Measurements from ENCODE around the gene SH3TC1.

The SH3TC1 gene

DNA sequence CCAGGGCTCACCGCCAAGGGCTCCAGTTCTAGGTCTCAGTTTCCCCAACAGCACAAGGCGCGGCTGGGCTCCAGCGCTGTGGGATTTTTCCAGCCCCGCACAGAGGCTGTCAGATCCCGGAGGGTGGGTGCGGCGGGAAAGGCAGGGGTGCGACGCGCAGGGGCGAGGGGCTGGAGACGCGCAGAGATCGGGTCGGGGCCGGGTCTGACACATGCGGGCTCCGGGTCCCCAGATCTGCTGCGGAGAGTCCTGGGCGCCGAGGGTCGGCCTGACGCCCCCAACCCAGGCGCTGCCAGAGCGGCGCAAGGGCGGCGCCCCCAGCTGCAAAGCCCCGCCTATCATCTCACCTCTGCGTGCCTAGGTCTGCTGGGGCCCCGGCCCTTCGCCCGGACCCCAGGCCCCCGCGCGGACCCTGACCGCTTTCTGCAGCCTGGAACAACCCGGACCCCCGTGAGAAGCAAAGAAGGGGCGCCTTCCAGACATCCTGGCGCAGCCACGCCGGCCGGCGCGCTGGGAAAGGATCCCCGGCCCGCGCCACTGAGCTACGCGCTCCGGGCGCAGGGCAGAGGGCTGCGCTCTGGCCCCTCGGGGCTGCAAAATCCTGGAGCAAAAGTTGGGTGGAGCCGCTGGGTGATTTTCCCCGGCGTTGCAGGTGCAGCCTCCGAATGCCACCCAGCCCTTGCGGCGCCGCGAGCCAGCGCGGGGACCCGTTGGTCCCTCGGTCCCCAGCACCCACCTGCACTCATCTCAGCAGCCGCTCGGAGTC is 41.0 kb upstream of the SH3TC1 start:
- H3K4me1 ChIP-seq (ENCODE audit: control insufficient read depth, insufficient read depth, low read length), result peaks cover 2% of the 10 kb centered on the region
- no peaks in the 10 kb centered on the region for H3K36me3 ChIP-seq (ENCODE audit: control insufficient read depth, insufficient read depth, low read length)
- no peaks in the 10 kb centered on the region for H3K9me3 ChIP-seq (ENCODE audit: control insufficient read depth, insufficient read depth, low read length)
- H3K4me3 ChIP-seq (ENCODE audit: low read depth, low read length), result peak overlapping the region; percentile 67
- peaks cover 28% of the 10 kb centered on the region for H3K27me3 ChIP-seq (ENCODE audit: control insufficient read depth, insufficient read depth, low read length)
- no peak overlapping the region for H3K9ac ChIP-seq (ENCODE audit: low read depth, low read length)

DNA sequence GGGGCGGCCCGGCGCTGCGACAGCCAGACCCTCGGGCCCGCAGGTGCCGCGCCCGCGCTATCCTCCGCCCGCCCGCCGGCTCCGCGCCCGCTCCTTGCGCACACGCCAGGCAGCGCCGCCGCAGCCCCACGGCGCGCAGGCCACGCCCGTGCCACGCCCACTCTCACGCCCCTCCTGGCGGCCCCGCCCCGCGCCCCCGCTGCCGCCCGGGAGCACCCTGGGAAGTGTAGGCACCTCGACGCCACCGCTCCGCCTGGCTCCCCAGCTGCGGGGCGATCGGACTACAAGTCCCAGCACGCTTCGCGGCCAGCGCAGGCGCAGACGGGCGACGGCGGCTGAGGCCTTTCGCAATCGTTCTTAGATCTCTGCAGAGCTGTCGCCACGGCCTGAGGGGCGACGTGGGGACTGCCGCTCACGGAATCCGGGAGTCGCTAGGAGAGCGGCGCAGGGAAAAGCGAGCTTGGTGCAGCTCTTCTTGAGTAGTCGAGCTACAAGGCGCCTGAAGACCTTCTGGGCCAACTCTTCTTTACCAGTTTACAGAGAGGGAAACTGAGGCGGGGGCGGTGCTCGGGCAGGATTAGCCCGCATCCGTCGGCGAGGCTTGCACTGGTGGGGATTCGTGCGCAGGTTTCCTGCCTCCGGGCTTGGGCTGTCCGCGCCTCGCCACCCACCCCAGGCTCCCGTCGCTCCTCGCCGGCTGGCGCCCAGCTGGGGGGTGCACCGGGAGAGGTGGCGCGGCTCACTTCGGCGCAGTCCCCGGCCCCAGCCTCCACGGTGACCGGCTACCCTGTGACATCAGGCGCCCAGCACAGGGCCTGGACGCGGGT is 40.2 kb upstream of the SH3TC1 start, which contains the start of gene ABLIM2:
Gene ABLIM2 (minus strand): TSS at position 104 of the 827 bp plus-strand sequence. CDS start 124 bp downstream, outside the sequence.
- no peaks in the 10 kb centered on the region for H3K9me3 ChIP-seq (ENCODE audit: control insufficient read depth, insufficient read depth, low read length)
- H3K36me3 ChIP-seq (ENCODE audit: control insufficient read depth, insufficient read depth, low read length), result no peaks in the 10 kb centered on the region
- H3K27me3 ChIP-seq (ENCODE audit: control insufficient read depth, insufficient read depth, low read length), result peaks cover 28% of the 10 kb centered on the region
- H3K4me3 ChIP-seq (ENCODE audit: low read depth, low read length), result peak within 1 kb of the TSS; percentile 88
- peak within 1 kb of the TSS; percentile 37 for H3K9ac ChIP-seq (ENCODE audit: low read depth, low read length)
- H3K4me1 ChIP-seq (ENCODE audit: control insufficient read depth, insufficient read depth, low read length), result peaks cover 2% of the 10 kb centered on the region

DNA sequence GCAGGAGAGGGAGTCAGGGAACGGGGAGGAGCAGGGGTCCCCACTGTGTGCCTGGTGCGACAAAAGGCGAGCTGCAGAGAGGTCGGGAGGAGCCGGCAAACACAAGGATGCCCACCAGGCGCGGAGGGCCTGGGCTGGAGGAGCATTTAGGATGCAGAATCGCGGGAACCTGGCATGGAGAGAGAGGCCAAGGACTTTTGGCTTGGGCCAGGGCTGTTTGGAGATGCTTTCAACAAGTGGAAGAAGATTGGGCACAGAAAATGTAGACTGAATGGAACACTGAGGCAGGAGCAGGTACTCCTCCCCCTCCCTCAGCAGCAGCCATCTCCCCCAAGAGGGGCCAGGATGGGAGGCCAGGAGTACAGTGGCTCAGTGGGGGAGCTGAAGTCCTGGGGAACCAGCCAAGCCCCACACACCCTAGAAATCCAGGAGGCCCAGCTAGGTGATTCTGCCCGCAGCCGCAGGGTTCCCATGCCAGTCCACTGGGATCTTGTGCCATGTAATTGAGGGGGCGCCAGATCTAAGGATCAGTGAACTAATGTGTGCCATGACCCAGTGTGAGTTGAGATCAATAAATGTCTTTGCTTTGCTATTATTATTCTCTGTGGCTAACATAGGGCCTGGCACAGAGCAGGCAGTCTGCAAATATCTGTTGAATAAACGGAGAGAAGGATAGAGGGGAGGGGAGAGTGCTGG is 39.4 kb upstream of the SH3TC1 start:
- peaks cover 28% of the 10 kb centered on the region for H3K27me3 ChIP-seq (ENCODE audit: control insufficient read depth, insufficient read depth, low read length)
- peak overlapping the region; percentile 88 for H3K4me3 ChIP-seq (ENCODE audit: low read depth, low read length)
- peak overlapping the region; percentile 37 for H3K9ac ChIP-seq (ENCODE audit: low read depth, low read length)
- H3K4me1 ChIP-seq (ENCODE audit: control insufficient read depth, insufficient read depth, low read length), result peaks cover 2% of the 10 kb centered on the region
- H3K9me3 ChIP-seq (ENCODE audit: control insufficient read depth, insufficient read depth, low read length), result no peaks in the 10 kb centered on the region
- no peaks in the 10 kb centered on the region for H3K36me3 ChIP-seq (ENCODE audit: control insufficient read depth, insufficient read depth, low read length)

- Histone ChIP-seq H3K9me3 (ENCODE audit: control insufficient read depth, insufficient read depth, low read length) (no peaks in the 10 kb centered on the region), H3K27me3 (ENCODE audit: control insufficient read depth, insufficient read depth, low read length) (peaks cover 28% of the 10 kb centered on the region), H3K9ac (ENCODE audit: low read depth, low read length) (no peak overlapping the region), H3K36me3 (ENCODE audit: control insufficient read depth, insufficient read depth, low read length) (no peaks in the 10 kb centered on the region), H3K4me1 (ENCODE audit: control insufficient read depth, insufficient read depth, low read length) (peaks cover 2% of the 10 kb centered on the region), H3K4me3 (ENCODE audit: low read depth, low read length) (peak overlapping the region; percentile 88)
Observed at GRCh38 chr4:8160233-8160560, 38.9 kb upstream of the SH3TC1 start.

- Histone ChIP-seq H3K9ac (ENCODE audit: low read depth, low read length) (no peak overlapping the region), H3K27me3 (ENCODE audit: control insufficient read depth, insufficient read depth, low read length) (peaks cover 28% of the 10 kb centered on the region), H3K4me3 (ENCODE audit: low read depth, low read length) (no peak overlapping the region), H3K4me1 (ENCODE audit: control insufficient read depth, insufficient read depth, low read length) (peaks cover 2% of the 10 kb centered on the region), H3K9me3 (ENCODE audit: control insufficient read depth, insufficient read depth, low read length) (no peaks in the 10 kb centered on the region), H3K36me3 (ENCODE audit: control insufficient read depth, insufficient read depth, low read length) (no peaks in the 10 kb centered on the region)
Observed at GRCh38 chr4:8160572-8160971, 38.5 kb upstream of the SH3TC1 start.

DNA sequence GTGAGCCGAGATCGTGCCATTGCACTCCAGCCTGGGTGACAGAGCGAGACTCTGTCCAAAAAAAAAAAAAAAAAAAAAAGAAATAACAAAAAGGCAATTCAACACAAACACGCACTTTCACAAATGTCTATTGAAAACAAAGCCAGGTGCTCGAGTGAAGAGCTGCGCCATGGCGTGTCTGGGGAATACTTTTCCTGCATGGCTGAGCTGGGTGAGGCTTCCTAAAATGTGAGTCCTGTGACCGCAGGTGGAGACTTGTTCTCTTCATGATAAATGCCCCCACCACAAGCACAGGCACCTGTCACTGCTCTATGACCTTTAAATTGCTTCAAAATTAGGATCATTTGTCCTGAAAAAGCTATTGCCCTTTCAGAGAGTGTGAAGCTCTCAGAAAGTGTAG is 36.5 kb upstream of the SH3TC1 start:
- Histone ChIP-seq H3K4me1 (ENCODE audit: control insufficient read depth, insufficient read depth, low read length) (peaks cover 2% of the 10 kb centered on the region), H3K36me3 (ENCODE audit: control insufficient read depth, insufficient read depth, low read length) (no peaks in the 10 kb centered on the region), H3K9ac (ENCODE audit: low read depth, low read length) (no peak overlapping the region), H3K9me3 (ENCODE audit: control insufficient read depth, insufficient read depth, low read length) (no peaks in the 10 kb centered on the region), H3K4me3 (ENCODE audit: low read depth, low read length) (no peak overlapping the region), H3K27me3 (ENCODE audit: control insufficient read depth, insufficient read depth, low read length) (peaks cover 18% of the 10 kb centered on the region)

DNA sequence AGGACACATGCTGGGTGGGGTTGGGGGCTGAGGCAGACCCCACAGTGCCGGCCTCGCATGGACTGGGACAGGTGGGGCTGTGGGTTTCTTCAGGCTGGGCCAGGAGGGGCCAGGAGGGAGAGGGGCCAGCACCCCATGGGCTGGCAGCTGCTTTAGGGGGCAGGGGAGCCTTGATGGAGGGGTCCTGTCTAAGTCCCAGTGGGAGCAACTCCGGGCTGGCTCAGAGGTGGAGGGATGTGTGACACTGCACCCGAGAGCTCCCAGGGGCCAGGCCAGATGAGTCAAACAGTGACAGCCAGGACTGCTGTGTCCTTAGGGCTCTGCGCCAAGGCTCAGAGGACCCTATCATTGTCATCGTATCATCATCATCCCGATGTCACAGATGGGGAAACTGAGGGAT is 36.1 kb upstream of the SH3TC1 start:
- no peaks in the 10 kb centered on the region for H3K9me3 ChIP-seq (ENCODE audit: control insufficient read depth, insufficient read depth, low read length)
- H3K4me1 ChIP-seq (ENCODE audit: control insufficient read depth, insufficient read depth, low read length), result peaks cover 2% of the 10 kb centered on the region
- peaks cover 14% of the 10 kb centered on the region for H3K27me3 ChIP-seq (ENCODE audit: control insufficient read depth, insufficient read depth, low read length)
- no peak overlapping the region for H3K4me3 ChIP-seq (ENCODE audit: low read depth, low read length)
- no peak overlapping the region for H3K9ac ChIP-seq (ENCODE audit: low read depth, low read length)
- no peaks in the 10 kb centered on the region for H3K36me3 ChIP-seq (ENCODE audit: control insufficient read depth, insufficient read depth, low read length)

- H3K9ac ChIP-seq (ENCODE audit: low read depth, low read length), result no peak overlapping the region
- H3K4me1 ChIP-seq (ENCODE audit: control insufficient read depth, insufficient read depth, low read length), result peaks cover 2% of the 10 kb centered on the region
- H3K36me3 ChIP-seq (ENCODE audit: control insufficient read depth, insufficient read depth, low read length), result no peaks in the 10 kb centered on the region
- H3K9me3 ChIP-seq (ENCODE audit: control insufficient read depth, insufficient read depth, low read length), result peaks cover 5% of the 10 kb centered on the region
- no peak overlapping the region for H3K4me3 ChIP-seq (ENCODE audit: low read depth, low read length)
- H3K27me3 ChIP-seq (ENCODE audit: control insufficient read depth, insufficient read depth, low read length), result peaks cover 12% of the 10 kb centered on the region
Observed at GRCh38 chr4:8163436-8164193, 35.5 kb upstream of the SH3TC1 start.

DNA sequence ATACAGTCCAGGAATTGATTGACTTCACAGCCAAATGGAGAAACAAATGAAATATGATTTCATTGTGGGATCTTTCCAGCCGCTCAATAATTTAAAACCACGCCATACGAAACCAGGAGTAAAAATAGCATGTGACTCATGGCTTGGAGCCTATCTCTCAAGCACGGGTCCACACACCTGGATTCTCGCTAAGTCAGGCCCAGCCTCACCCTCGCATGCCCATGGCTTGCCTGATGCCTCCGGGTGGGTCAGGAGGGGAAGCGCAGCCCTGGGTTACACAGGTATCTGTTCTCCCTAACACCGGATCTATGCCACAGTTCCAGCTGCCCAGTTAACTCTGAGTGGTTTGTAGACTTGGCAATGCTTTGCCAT is 34.9 kb upstream of the SH3TC1 start:
- H3K27me3 ChIP-seq (ENCODE audit: control insufficient read depth, insufficient read depth, low read length), result peaks cover 12% of the 10 kb centered on the region
- H3K9me3 ChIP-seq (ENCODE audit: control insufficient read depth, insufficient read depth, low read length), result peaks cover 8% of the 10 kb centered on the region
- peaks cover 2% of the 10 kb centered on the region for H3K4me1 ChIP-seq (ENCODE audit: control insufficient read depth, insufficient read depth, low read length)
- H3K36me3 ChIP-seq (ENCODE audit: control insufficient read depth, insufficient read depth, low read length), result no peaks in the 10 kb centered on the region
- no peak overlapping the region for H3K4me3 ChIP-seq (ENCODE audit: low read depth, low read length)
- H3K9ac ChIP-seq (ENCODE audit: low read depth, low read length), result no peak overlapping the region

GRCh38 chr4:8164687-8165086 is 34.4 kb upstream of the SH3TC1 start:
- Histone ChIP-seq H3K27me3 (ENCODE audit: control insufficient read depth, insufficient read depth, low read length) (peaks cover 9% of the 10 kb centered on the region), H3K36me3 (ENCODE audit: control insufficient read depth, insufficient read depth, low read length) (no peaks in the 10 kb centered on the region), H3K4me1 (ENCODE audit: control insufficient read depth, insufficient read depth, low read length) (no peaks in the 10 kb centered on the region), H3K4me3 (ENCODE audit: low read depth, low read length) (no peak overlapping the region), H3K9ac (ENCODE audit: low read depth, low read length) (no peak overlapping the region), H3K9me3 (ENCODE audit: control insufficient read depth, insufficient read depth, low read length) (peaks cover 8% of the 10 kb centered on the region)

GRCh38 chr4:8165374-8165896 is 33.7 kb upstream of the SH3TC1 start:
- Histone ChIP-seq H3K36me3 (ENCODE audit: control insufficient read depth, insufficient read depth, low read length) (no peaks in the 10 kb centered on the region), H3K27me3 (ENCODE audit: control insufficient read depth, insufficient read depth, low read length) (peaks cover 2% of the 10 kb centered on the region), H3K4me3 (ENCODE audit: low read depth, low read length) (no peak overlapping the region), H3K9me3 (ENCODE audit: control insufficient read depth, insufficient read depth, low read length) (peaks cover 8% of the 10 kb centered on the region), H3K4me1 (ENCODE audit: control insufficient read depth, insufficient read depth, low read length) (no peaks in the 10 kb centered on the region), H3K9ac (ENCODE audit: low read depth, low read length) (no peak overlapping the region)

Measured in iPS-15b (cell line).